Measurements from ENCODE around the gene SHC3.

DNA sequence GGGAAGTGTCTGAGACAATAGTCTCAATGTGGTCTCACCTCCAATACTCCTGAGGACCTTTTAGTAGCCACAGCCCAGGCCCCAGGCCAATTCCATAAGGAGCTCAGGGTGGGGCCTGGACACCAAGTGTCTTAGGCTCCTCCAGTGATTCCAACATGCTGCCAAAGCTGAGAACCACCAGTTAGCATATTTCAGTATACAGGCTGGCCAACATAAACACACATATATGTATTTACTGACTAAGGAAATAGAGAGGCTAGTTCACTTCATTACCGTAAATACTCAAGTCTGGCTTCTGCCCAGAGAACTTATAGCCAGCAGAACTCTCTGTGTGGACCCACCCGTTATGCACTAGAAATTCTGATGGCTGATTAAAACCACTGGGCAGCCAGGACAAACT lies 163.3 kb downstream of the SHC3 start:
- TF ChIP-seq, protein P1, sequence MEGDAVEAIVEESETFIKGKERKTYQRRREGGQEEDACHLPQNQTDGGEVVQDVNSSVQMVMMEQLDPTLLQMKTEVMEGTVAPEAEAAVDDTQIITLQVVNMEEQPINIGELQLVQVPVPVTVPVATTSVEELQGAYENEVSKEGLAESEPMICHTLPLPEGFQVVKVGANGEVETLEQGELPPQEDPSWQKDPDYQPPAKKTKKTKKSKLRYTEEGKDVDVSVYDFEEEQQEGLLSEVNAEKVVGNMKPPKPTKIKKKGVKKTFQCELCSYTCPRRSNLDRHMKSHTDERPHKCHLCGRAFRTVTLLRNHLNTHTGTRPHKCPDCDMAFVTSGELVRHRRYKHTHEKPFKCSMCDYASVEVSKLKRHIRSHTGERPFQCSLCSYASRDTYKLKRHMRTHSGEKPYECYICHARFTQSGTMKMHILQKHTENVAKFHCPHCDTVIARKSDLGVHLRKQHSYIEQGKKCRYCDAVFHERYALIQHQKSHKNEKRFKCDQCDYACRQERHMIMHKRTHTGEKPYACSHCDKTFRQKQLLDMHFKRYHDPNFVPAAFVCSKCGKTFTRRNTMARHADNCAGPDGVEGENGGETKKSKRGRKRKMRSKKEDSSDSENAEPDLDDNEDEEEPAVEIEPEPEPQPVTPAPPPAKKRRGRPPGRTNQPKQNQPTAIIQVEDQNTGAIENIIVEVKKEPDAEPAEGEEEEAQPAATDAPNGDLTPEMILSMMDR (IDR thresholded peaks at IDR 0.05), result no peak
- no peak for TF ChIP-seq POLR2AphosphoS5 (IDR thresholded peaks at IDR 0.05)
- no peak for TF ChIP-seq POLR2A (IDR thresholded peaks at IDR 0.05)
- TF ChIP-seq EP300 (IDR thresholded peaks at IDR 0.05), result no peak

Measured in gastroesophageal sphincter (tissue), 3 donors.